SH-SY5Y (cell line): Measurements from ENCODE around the gene S100A11.

Source experiments
- GATA2 ChIP-seq: IDR thresholded peaks from 2 replicates; pipeline ENCODE4 v1.6.1; 2011; ENCODE audit warnings: mild to moderate bottlenecking, low read depth, low read length
- GATA3 ChIP-seq: IDR thresholded peaks from 2 replicates; pipeline ENCODE4 v1.6.1; 2011; ENCODE audit warnings: low read depth, mild to moderate bottlenecking, low read length, moderate library complexity

S100A11 gene

GRCh38 chr1:151986501-151987190 lies 50.2 kb downstream of the S100A11 start:
- TF ChIP-seq GATA3, result no peak

- TF ChIP-seq GATA3 (no peak), GATA2 (no peak)
Measured at GRCh38 chr1:151985768-151986167, 51.0 kb downstream of the S100A11 start.

- no peak for TF ChIP-seq GATA3
- TF ChIP-seq GATA2, result no peak
Measured at GRCh38 chr1:151985270-151985669, 51.5 kb downstream of the S100A11 start.

- TF ChIP-seq GATA3, result no peak
- no peak for TF ChIP-seq GATA2
Measured at GRCh38 chr1:151984313-151984956, 52.4 kb downstream of the S100A11 start.
